DND-41 (cell line): Measurements from ENCODE around the gene MAG.

Experiments used
- ATAC-seq: fragments of 200-7000 bp; cut with Tn5 transposase; 3 replicates; pipeline ENCODE4 v1.9.1; 2021; ENCODE audit warnings: low read depth; ENCODE audit not compliant: insufficient read depth
- DNase-seq: peaks from one replicate; pipeline ENCODE4 v3.0.0-alpha.2; 2020
- H2AFZ ChIP-seq: 2 replicates; pipeline ENCODE4 v1.6.0; 2012; ENCODE audit warnings: low read depth, low read length
- H3K27ac ChIP-seq: 2 replicates; pipeline ENCODE4 v1.5.1; 2012; ENCODE audit warnings: low read length, inconsistent platforms
- H3K27me3 ChIP-seq: fragments of 200-600 bp; sonication (generic); 2 replicates; pipeline ENCODE4 v1.6.0; 2012; ENCODE audit warnings: low read length, mild to moderate bottlenecking, inconsistent platforms; ENCODE audit not compliant: insufficient read depth, poor library complexity
- H3K36me3 ChIP-seq: 2 replicates; pipeline ENCODE4 v1.5.1; 2012; ENCODE audit warnings: low read length, inconsistent platforms; ENCODE audit not compliant: insufficient read depth
- H3K4me1 ChIP-seq: 2 replicates; pipeline ENCODE4 v1.5.1; 2012; ENCODE audit warnings: mild to moderate bottlenecking, low read length; ENCODE audit not compliant: insufficient read depth
- H3K4me2 ChIP-seq: 2 replicates; pipeline ENCODE4 v1.6.0; 2012; ENCODE audit warnings: mild to moderate bottlenecking, moderate library complexity, low read length, inconsistent platforms; ENCODE audit not compliant: insufficient read depth
- H3K4me3 ChIP-seq, 2 experiments: fragments of 200-600 bp in 1 of 2; shearing (Covaris generic) in 1 of 2; 2 replicates each; pipeline ENCODE4 v1.5.1; 2012 to 2016; ENCODE audit warnings: inconsistent platforms in 2 of 2, low read length in 2 of 2, mild to moderate bottlenecking in 2 of 2, low read depth in 1 of 2, moderate library complexity in 1 of 2
- H3K79me2 ChIP-seq: 2 replicates; pipeline ENCODE4 v1.6.0; 2012; ENCODE audit warnings: low read length, inconsistent platforms; ENCODE audit not compliant: insufficient read depth
- H3K9ac ChIP-seq: 2 replicates; pipeline ENCODE4 v1.6.0; 2012; ENCODE audit warnings: low read depth, mild to moderate bottlenecking, inconsistent platforms, low read length, moderate library complexity
- H3K9me3 ChIP-seq: 2 replicates; pipeline ENCODE4 v1.5.1; 2012; ENCODE audit warnings: low read length, moderate library complexity, mild to moderate bottlenecking, inconsistent platforms; ENCODE audit not compliant: insufficient read depth, severe bottlenecking
- H4K20me1 ChIP-seq: 2 replicates; pipeline ENCODE4 v1.6.0; 2012; ENCODE audit warnings: low read length; ENCODE audit not compliant: insufficient read depth
- CTCF ChIP-seq: IDR thresholded peaks from 2 replicates; pipeline ENCODE4 v1.5.1; 2012; ENCODE audit warnings: borderline replicate concordance, low read length, moderate library complexity, mild to moderate bottlenecking; ENCODE audit not compliant: poor library complexity, severe bottlenecking; ENCODE audit errors: extremely low read depth
- EZH2 ChIP-seq: IDR thresholded peaks from 3 replicates; pipeline ENCODE4 v1.6.1; 2012; ENCODE audit warnings: borderline replicate concordance, low read depth, mild to moderate bottlenecking, moderate library complexity, low read length, inconsistent platforms; ENCODE audit not compliant: severe bottlenecking

Gene MAG

GRCh38 chr19:35272122-35272719 lies 19.7 kb upstream of the MAG start:
- no peaks in the 10 kb centered on the region for H3K27me3 ChIP-seq
- H3K27ac ChIP-seq, result no peak overlapping the region
- H3K4me2 ChIP-seq, result no peak overlapping the region
- no peak for ATAC-seq
- H3K9ac ChIP-seq, result no peak overlapping the region
- peaks cover 73% of the 10 kb centered on the region for H3K36me3 ChIP-seq
- H4K20me1 ChIP-seq, result peaks cover 22% of the 10 kb centered on the region
- peaks cover 35% of the 10 kb centered on the region for H3K79me2 ChIP-seq
- H3K4me1 ChIP-seq, result peaks cover 20% of the 10 kb centered on the region
- no peak overlapping the region for H3K4me3 ChIP-seq
- H3K9me3 ChIP-seq, result no peaks in the 10 kb centered on the region
- TF ChIP-seq CTCF, result no peak
- no peak for TF ChIP-seq EZH2
- no peak for DNase-seq
- H2AFZ ChIP-seq, result no peak overlapping the region

- Histone ChIP-seq H3K9ac (no peak overlapping the region), H3K79me2 (peaks cover 29% of the 10 kb centered on the region), H2AFZ (no peak overlapping the region), H3K4me2 (no peak overlapping the region), H3K27me3 (no peaks in the 10 kb centered on the region), H3K9me3 (no peaks in the 10 kb centered on the region), H3K27ac (no peak overlapping the region; the same call in 1 of the 2 replicates), H4K20me1 (peaks cover 26% of the 10 kb centered on the region), H3K4me3 (no peak overlapping the region), H3K36me3 (peaks cover 82% of the 10 kb centered on the region), H3K4me1 (peaks cover 20% of the 10 kb centered on the region)
- no peak for DNase-seq
- no peak for ATAC-seq
- TF ChIP-seq EZH2 (no peak), CTCF (no peak)
Measured at GRCh38 chr19:35272954-35273649, 18.9 kb upstream of the MAG start.

- Histone ChIP-seq H3K79me2 (peaks cover 29% of the 10 kb centered on the region), H3K9me3 (no peaks in the 10 kb centered on the region), H3K27me3 (no peaks in the 10 kb centered on the region), H3K27ac (no peak overlapping the region), H3K36me3 (peaks cover 89% of the 10 kb centered on the region), H2AFZ (no peak overlapping the region), H3K4me1 (peaks cover 20% of the 10 kb centered on the region), H3K4me2 (no peak overlapping the region), H3K9ac (no peak overlapping the region), H3K4me3 (no peak overlapping the region), H4K20me1 (peaks cover 32% of the 10 kb centered on the region)
- TF ChIP-seq CTCF (no peak), EZH2 (no peak)
- no peak for ATAC-seq
- no peak for DNase-seq
Measured at GRCh38 chr19:35273686-35274259, 18.2 kb upstream of the MAG start.
